ENCODE results near the gene PTPRM.

Gene PTPRM

DNA sequence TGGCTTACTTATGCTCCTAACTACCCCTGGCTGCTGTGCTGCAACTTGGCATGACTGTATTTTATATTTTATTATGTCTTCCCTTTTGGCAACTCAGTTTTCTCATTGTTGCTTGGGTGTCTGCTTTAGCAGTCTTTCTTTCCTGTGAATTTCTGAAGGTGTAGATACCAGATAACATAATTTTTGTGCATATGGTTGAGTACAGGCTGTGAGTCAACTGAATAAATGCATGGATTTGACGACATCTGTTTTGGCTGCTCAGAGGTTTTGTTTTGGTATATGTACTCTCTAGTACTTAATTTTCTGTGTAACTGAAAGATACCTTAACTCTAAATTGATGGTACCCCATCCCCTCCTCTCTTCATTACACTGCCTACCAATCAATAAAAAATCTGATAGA is 303.1 kb downstream of the PTPRM start:
- no peak for DNase-seq

DNA sequence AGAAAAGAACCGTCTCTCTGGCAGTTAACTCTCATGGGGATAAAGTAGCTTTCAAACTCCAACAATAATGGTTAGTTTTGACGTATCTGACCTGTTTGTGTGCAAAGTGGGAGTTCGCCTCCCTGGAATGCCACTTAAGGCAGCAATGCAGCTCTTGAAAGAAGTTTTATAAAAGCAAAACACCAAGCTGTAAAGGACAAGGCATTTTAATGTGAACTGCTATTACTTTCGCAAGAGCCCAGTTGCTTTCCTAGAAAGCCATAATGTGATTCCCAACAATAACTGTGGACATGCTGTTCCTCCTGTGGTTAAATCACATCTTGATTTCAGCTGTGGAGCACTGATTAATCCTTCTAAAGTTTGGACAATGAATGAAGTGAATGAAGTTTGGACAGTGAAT is 303.7 kb downstream of the PTPRM start:
- no peak for DNase-seq

- no peak for DNase-seq
These were observed 304.7 kb downstream of the PTPRM start for GRCh38 chr18:7871560-7872456.

DNA sequence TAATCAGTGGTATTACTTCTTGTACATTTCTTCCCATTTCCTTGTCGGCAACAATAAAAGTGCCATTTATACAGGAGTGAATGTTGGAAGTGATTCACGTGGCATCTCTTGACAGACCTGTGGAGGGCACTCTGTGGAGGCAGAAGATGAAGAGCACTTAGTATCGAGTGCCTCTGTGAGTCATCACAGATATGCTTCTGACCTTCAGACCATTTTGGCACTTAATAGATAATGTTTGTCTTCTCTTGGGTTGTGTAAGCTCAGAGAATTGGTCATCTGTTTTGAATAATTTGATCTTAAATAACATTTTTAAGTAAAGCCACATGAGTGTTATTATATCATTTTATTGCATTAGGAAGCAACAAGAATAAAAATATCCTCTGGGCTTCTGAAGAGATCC is 305.5 kb downstream of the PTPRM start:
- no peak for DNase-seq

DNA sequence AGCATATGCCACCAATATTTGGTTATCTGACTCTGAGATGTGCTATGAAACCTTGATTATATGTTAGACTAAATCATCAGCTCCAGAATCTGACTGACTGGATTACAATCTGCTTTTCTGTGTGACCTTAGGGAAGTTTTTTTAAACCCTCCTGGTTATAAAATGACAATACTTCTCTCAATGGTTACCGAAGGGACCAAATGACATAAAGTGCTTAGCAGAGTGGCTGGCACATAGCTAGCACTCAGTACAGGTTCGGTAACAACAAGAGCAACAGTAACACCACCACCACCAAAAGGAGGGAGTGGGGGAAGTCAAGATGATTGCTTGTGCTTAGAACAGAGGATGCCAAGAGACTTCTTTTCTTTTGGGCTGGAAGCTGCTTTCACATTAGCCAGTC is 306.2 kb downstream of the PTPRM start:
- DNase-seq = no peak

DNA sequence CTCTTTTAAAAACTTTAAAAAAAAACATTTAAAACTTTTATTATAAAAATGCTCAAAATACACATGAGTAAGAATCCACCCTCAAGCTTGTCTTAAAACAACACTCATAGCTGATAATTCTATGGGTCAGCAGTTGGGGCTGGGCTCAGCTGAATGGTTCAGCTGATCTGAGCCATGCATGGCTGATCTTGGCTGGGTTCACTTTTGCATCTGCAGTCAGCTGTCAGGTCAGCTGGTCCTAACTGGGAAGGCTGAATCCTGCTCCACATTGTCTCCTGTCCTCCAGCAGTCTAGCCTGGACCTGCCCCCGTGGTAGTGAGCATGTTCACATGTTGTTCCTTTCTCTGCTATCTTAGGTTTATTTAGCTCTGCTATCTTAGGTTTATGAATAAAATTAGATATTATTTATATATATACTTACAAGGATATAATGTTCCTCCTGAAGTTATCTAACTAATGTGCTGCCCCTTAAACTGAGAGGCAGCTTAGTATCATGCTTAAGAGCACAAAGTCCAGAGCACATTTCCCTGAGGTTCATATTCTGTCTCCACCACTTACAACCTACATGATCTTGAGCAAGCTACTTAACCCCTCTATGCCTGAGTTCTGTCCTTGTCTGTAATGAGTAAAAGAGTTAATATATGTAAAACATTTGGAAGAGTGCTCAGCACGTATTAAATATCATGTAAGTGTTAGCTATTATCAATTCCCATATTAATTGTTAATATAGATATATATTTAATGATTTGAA is 309.4 kb downstream of the PTPRM start:
- DNase-seq = no peak

GRCh38 chr18:7877609-7878008 is 310.5 kb downstream of the PTPRM start:
- no peak for DNase-seq

GRCh38 chr18:7878265-7879211 is 311.4 kb downstream of the PTPRM start:
- no peak for DNase-seq

GRCh38 chr18:7879717-7880116 is 312.6 kb downstream of the PTPRM start:
- no peak for DNase-seq

- DNase-seq = no peak
These were observed 318.7 kb downstream of the PTPRM start for GRCh38 chr18:7885865-7886264.

DNA sequence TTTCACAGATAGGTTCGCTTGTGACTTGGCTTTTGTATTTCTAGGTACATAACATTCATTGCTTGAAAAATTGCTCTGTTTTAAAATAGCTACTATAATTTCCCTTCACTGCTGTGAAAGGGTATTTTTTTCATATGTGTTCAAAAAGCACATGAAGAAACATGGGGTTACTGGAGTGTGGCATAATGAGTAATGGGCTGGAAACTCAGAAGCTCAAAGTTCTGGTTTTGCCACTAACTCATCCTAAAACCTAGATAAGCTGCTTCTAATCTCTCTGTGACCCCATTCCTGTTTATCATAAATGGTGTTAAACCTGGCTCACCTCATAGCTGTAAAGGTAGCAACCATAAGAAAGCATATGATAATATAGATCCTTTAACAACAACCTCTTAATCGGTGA is 319.3 kb downstream of the PTPRM start:
- no peak for DNase-seq

GRCh38 chr18:7889515-7889914 is 322.4 kb downstream of the PTPRM start:
- no peak for DNase-seq

DNA sequence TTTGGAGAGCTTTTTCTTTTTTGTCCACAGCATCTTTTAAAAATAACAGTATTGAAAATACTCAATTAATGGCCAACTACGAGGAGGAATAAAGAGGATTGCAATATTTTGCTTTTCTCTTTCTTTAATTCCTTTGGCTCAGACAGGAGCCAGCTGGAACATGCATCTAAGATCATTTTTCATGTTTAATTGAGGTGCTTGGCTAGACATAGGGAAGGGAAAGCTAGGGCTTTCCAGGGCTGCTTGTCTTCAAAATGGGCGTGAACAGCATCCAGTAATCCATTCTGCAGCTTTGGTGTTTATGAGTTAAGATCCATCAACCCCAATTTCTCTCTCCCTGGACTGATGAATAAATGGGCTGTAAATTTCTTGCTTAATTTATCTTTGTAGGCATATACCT is 323.0 kb downstream of the PTPRM start:
- DNase-seq = no peak

DNA sequence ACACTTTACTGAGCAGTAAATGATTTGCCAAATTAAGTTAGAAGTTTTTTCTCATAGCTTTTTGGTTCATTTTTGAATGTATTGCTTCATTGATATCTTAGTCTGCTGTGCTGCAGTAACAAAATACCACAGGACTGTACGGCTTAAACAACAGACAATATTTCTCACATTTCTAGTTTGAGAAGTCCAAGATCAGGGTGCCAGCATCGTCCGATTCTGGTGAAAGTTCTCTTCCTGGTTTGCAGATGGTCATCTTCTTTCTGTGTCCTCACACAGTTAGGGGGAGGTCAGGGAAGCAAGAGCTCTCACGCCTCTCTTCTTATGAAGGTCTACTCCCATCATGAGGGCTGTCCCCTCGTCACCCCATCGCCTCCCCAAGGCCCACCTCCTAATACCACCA is 325.4 kb downstream of the PTPRM start:
- DNase-seq = no peak

DNA sequence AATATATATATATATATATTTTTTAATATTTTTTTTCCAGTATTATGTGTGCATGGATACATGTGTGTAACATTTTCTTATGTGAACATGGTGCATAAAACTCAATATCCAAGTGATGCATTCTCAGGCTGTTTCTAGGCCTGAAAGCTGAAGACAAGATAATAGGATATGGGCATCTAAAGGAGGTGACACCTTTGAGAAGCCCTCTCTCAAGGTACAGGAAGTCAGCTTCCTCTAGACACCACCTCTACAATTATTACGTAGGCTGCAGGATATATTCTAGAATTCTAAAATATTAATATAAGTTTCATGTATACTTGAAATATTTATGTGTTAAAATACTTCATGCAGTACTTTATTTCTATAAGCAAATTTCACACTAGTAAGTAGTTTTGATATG is 327.5 kb downstream of the PTPRM start:
- DNase-seq = no peak

DNA sequence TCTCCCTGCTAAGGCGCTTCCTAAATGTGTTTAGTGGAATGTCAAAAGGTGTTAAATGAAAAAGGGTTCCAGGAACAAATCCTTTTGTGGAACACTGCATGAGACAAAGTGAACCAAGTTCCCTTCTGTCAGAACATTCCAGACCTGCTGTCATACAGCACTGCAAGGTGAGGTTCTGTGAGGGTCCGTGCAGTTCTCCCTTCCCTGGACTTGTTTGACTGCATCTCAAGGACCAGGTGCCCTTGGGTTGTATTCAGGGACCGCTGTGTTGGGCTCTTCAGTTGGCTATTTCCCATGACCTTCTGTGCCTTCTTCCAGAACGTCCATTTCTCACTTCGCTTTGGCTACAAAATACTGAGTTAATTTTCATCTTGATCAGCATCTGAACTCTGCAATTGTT is 328.2 kb downstream of the PTPRM start:
- DNase-seq = no peak

GRCh38 chr18:7896161-7896560 is 329.0 kb downstream of the PTPRM start:
- no peak for DNase-seq

DNA sequence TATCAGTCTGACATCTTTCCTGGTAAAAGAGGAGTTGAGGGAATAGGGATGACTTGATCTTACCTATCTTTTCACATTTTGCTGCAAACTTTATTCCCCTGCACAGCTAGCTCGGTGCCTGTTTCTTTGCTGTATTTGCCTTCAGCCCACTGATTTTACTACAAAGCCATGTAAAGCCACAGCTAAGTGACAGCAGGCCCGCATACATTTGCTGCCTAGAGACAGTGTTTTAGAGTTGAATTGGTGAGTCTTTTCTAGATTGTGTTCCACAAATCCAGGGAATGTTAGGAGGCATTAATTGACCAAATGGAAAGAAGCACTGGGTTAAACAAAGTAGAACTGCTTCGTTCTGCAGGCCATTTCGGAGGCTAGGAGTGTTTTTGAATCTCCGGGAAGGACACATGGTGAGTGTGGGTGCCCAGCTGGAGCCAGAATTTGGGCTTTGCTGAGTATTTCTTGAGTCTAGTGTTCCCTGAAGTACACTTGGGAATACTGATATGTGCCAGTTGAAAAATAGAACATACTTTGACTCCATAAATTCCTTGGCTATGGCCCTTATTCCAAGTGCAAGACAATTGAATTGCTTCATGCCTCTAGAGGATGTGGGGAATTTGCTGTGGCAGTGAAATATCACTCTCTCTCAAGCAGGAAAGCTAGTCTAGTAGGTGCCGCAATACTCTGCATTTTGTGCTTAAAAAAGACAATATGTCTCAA is 329.8 kb downstream of the PTPRM start:
- DNase-seq = no peak

GRCh38 chr18:7898181-7898580 is 331.1 kb downstream of the PTPRM start:
- DNase-seq = no peak

GRCh38 chr18:7899078-7899477 is 332.0 kb downstream of the PTPRM start:
- no peak for DNase-seq

DNA sequence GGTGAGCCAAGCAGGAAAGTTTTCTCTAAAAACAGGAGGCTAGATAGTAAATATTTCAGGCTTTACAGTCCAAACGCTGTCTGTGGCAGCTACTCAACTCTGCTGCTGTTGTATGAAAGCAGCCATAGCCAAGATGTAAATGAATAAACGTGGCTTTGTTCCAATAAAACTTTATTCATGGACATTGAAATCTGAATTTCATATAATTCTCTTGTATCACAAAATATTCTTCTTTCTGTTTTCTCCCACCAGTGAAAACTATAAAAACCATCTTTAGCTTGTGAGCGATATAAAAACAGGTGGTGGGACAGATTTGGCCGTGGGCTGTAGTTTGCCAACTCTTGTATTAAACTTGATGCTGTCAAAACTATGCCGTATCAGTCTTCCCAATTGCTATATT is 333.0 kb downstream of the PTPRM start:
- no peak for DNase-seq

- no peak for DNase-seq
These were observed 334.5 kb downstream of the PTPRM start for GRCh38 chr18:7901657-7902056.

Data from inflammatory macrophage treated with lipopolysaccharide for 1 hour (primary cell).